HG02981 (cell line): ENCODE data around the gene CRYGC.

Experiments
- ATAC-seq: cut with Tn5 transposase; IDR thresholded peaks from one replicate; pipeline ENCODE4 v1.9.1; 2021; ENCODE audit warnings: mild to moderate bottlenecking, moderate library complexity; ENCODE audit not compliant: unreplicated experiment

The CRYGC gene

GRCh38 chr2:208097313-208097712 is 32.3 kb downstream of the CRYGC start:
- ATAC-seq = no peak

GRCh38 chr2:208096080-208096479 is 33.5 kb downstream of the CRYGC start:
- ATAC-seq = no peak

GRCh38 chr2:208093128-208093527 is 36.5 kb downstream of the CRYGC start:
- ATAC-seq = no peak

GRCh38 chr2:208092093-208092832 is 37.4 kb downstream of the CRYGC start:
- no peak for ATAC-seq

- no peak for ATAC-seq
These were observed 39.2 kb downstream of the CRYGC start for GRCh38 chr2:208090420-208090819.

GRCh38 chr2:208086029-208086428 is 43.6 kb downstream of the CRYGC start:
- no peak for ATAC-seq

GRCh38 chr2:208083807-208084206 is 45.8 kb downstream of the CRYGC start:
- no peak for ATAC-seq
